Vagina (tissue), 2 donors: Measurements from ENCODE around the gene IRGQ. TPM values are rescaled to one million over a fixed set of nuclear protein-coding genes. Genes with fewer than 3 reads are reported as not detected.
"Not testable (repeated sequence)": the region's sequence is repeated elsewhere in the genome, so short reads cannot be mapped to it uniquely, and the experiment has no call there.

Experiments
- DNase-seq, 2 donors: peaks; one replicate each; pipeline ENCODE4 v3.0.0-alpha.2; 2017; ENCODE audit errors: extremely low spot score in 2 of 2
- H3K27ac ChIP-seq: fragments of 200-600 bp; sonication (generic); one replicate; pipeline ENCODE4 v1.5.1; 2019
- H3K27me3 ChIP-seq: fragments of 200-600 bp; sonication (generic); one replicate; pipeline ENCODE4 v1.5.1; 2019
- H3K36me3 ChIP-seq, 2 donors: fragments of 200-600 bp; sonication (generic); one replicate each; pipeline ENCODE4 v1.5.1; 2017 to 2019
- H3K4me1 ChIP-seq: fragments of 200-600 bp; sonication (generic); one replicate; pipeline ENCODE4 v1.5.1; 2019
- H3K4me3 ChIP-seq, 2 donors: fragments of 200-600 bp; sonication (generic); 1 replicate in 1 of 2; 2 replicates in 1 of 2; pipeline ENCODE4 v1.5.1; 2016 to 2019
- H3K9me3 ChIP-seq: fragments of 200-600 bp; sonication (generic); one replicate; pipeline ENCODE4 v1.5.1; 2019
- POLR2A ChIP-seq, 2 donors: fragments of 450-650 bp; IDR thresholded peaks; one replicate each; pipeline ENCODE4 v1.6.1; 2017; ENCODE audit warnings: antibody characterized with exemption in 2 of 2, mild to moderate bottlenecking in 2 of 2, moderate library complexity in 2 of 2
- POLR2AphosphoS5 ChIP-seq, 2 donors: sonication (generic); formaldehyde crosslinking; IDR thresholded peaks; one replicate each; pipeline ENCODE4 v1.9.0; 2017; ENCODE audit warnings: antibody characterized with exemption in 2 of 2, mild to moderate bottlenecking in 2 of 2, low read depth in 1 of 2; ENCODE audit not compliant: insufficient read depth in 1 of 2
- intact Hi-C: fragments of 100-400 bp; cut with DNase I; formaldehyde crosslinking; loops from one replicate; pipeline ENCODE4 v1.15.1; 2023
- total RNA-seq: library from RNA; depleted of rRNA; stranded (reverse); fragments of >200 nt; gene quantifications from one replicate; pipeline ENCODE4 v1.2.3, GENCODE V29; 2016
- TF ChIP-seq, protein P1 (sequence below), 3 experiments: fragments of 450-650 bp in 2 of 3; fragments of 200-600 bp in 1 of 3; sonication (generic) in 1 of 3; IDR thresholded peaks; one replicate each; pipeline ENCODE4 v1.5.1; 2017 to 2019; ENCODE audit warnings: antibody characterized with exemption in 3 of 3, mild to moderate bottlenecking in 2 of 3, moderate library complexity in 2 of 3

The IRGQ gene
- total RNA-seq, 1 donor from 2014 or later, result 11.0 TPM

DNA sequence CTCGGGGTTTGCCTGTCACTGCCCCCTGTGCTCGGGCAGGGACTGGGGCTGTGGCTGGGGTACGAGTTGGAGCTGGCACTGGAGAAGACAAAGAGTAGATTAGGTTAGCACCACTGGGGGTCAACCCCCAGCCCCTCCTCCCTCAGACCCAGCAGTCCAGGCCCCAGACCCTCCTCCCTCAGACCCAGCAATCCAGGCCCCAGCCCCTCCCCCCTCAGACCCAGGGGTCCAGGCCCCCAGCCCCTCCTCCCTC lies 43.8 kb downstream of the IRGQ start:
- intact Hi-C loops, result no loop called here
- no peak for TF ChIP-seq POLR2AphosphoS5 (IDR thresholded peaks at IDR 0.05; ENCODE audit: insufficient read depth in 1 of 2, low read depth in 1 of 2)
- TF ChIP-seq, protein P1, sequence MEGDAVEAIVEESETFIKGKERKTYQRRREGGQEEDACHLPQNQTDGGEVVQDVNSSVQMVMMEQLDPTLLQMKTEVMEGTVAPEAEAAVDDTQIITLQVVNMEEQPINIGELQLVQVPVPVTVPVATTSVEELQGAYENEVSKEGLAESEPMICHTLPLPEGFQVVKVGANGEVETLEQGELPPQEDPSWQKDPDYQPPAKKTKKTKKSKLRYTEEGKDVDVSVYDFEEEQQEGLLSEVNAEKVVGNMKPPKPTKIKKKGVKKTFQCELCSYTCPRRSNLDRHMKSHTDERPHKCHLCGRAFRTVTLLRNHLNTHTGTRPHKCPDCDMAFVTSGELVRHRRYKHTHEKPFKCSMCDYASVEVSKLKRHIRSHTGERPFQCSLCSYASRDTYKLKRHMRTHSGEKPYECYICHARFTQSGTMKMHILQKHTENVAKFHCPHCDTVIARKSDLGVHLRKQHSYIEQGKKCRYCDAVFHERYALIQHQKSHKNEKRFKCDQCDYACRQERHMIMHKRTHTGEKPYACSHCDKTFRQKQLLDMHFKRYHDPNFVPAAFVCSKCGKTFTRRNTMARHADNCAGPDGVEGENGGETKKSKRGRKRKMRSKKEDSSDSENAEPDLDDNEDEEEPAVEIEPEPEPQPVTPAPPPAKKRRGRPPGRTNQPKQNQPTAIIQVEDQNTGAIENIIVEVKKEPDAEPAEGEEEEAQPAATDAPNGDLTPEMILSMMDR (IDR thresholded peaks at IDR 0.05), result no peak
- TF ChIP-seq POLR2A (IDR thresholded peaks at IDR 0.05), result no peak
- no peak overlapping the region for H3K27ac ChIP-seq
- H3K4me1 ChIP-seq, result no peaks in the 10 kb centered on the region
- H3K4me3 ChIP-seq, result no peak overlapping the region
- H3K27me3 ChIP-seq, result no peaks in the 10 kb centered on the region
- H3K9me3 ChIP-seq, result no peaks in the 10 kb centered on the region
- DNase-seq, result no peak
- peaks cover 0 to 38% of the 10 kb centered on the region in 2 donors for H3K36me3 ChIP-seq

DNA sequence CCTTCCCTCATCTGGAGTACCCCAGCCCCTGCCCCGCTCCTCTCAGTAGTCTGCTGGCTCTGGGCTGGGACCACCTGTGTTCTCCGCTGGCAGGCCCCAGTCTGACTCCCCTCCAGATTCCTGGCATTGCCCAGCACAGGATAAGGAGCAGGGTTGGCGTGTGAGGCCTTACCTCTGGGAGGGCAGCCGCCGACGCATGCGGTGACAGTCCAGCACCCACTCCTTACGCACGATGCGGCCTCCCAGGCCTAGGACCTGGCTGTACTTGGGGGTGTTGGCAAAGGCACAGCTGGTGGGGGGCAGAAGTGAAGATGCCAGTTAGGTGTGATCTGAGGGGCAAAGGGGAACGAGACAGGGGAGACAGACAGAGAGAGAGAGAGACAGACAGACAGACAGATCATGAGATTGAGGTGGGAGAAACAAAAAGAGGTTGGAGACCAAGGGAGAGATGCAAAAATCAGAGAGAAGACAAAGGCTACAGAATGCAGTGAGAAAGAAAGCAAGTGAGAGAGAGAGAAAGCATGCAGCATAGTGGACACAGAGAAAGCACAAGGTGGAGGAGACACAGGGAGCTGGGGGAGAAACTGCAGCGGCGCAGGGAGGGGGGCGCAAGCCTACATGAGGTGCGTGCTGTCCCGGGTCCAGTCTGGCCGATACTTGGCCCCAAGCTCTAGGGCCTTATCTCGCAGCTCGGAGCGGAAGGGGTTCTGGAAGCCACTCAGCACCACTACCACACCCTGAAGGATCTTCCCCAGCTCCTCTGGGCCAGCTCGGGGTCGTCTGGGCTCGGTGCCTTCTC lies 44.3 kb downstream of the IRGQ start:
- intact Hi-C loops, result no loop called here
- Histone ChIP-seq H3K4me1 (no peaks in the 10 kb centered on the region), H3K9me3 (no peaks in the 10 kb centered on the region), H3K4me3 (no peak overlapping the region), H3K27ac (no peak overlapping the region), H3K36me3 (peaks cover 0 to 38% of the 10 kb centered on the region in 2 donors), H3K27me3 (no peaks in the 10 kb centered on the region)
- TF ChIP-seq, protein P1 (IDR thresholded peaks at IDR 0.05), result no peak
- TF ChIP-seq POLR2AphosphoS5 (IDR thresholded peaks at IDR 0.05; ENCODE audit: insufficient read depth in 1 of 2, low read depth in 1 of 2), result no peak
- TF ChIP-seq POLR2A (IDR thresholded peaks at IDR 0.05), result no peak
- no peak for DNase-seq

DNA sequence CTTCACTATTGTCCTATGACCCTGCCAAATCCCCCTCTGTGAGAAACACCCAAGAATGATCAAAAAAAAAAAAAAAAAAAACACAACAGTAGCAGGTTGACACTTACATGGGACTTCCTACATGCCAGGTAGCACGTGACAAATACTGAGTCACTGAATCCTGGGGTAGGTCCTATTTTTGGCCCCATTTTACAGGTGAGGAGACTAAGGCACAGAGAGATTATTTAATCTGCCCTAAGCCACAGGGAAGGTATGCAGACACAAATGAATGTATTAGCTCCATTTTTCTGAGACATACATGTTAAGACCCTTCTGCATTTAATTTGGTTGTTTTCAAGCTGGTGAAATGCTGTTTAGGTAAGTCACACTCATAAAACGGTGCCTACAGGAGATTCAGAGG lies 47.2 kb downstream of the IRGQ start:
- H3K36me3 ChIP-seq, result peaks cover 0 to 48% of the 10 kb centered on the region in 2 donors
- H3K27ac ChIP-seq, result no peak overlapping the region
- intact Hi-C loops, result no loop called here
- no peak for DNase-seq
- no peak overlapping the region for H3K4me3 ChIP-seq
- no peaks in the 10 kb centered on the region for H3K9me3 ChIP-seq
- no peaks in the 10 kb centered on the region for H3K4me1 ChIP-seq
- H3K27me3 ChIP-seq, result no peaks in the 10 kb centered on the region
- TF ChIP-seq POLR2AphosphoS5 (IDR thresholded peaks at IDR 0.05; ENCODE audit: insufficient read depth in 1 of 2, low read depth in 1 of 2), result no peak
- no peak for TF ChIP-seq POLR2A (IDR thresholded peaks at IDR 0.05)
- TF ChIP-seq, protein P1 (IDR thresholded peaks at IDR 0.05), result no peak

DNA sequence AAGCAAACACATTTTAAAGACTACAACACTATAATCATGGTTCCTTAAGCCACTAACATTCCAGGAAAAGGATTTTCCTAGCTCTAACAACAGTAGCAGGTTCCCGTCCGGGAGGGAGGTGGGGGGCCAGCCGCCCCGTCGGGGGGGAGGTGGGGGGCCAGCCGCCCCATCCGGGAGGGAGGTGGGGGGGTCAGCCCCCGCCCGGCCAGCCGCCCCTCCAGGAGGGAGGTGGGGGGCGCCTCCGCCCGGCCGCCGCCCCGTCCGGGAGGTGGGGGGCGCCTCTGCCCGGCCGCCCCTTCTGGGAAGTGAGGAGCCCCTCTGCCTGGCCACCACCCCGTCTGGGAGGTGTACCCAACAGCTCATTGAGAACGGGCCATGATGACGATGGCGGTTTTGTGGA lies 48.0 kb downstream of the IRGQ start:
- H3K9me3 ChIP-seq, intact Hi-C loops, H3K27me3 ChIP-seq, H3K27ac ChIP-seq, H3K4me1 ChIP-seq, H3K4me3 ChIP-seq, DNase-seq: not testable (repeated sequence)
- H3K36me3 ChIP-seq, result peaks cover 0 to 52% of the 10 kb centered on the region in 2 donors

DNA sequence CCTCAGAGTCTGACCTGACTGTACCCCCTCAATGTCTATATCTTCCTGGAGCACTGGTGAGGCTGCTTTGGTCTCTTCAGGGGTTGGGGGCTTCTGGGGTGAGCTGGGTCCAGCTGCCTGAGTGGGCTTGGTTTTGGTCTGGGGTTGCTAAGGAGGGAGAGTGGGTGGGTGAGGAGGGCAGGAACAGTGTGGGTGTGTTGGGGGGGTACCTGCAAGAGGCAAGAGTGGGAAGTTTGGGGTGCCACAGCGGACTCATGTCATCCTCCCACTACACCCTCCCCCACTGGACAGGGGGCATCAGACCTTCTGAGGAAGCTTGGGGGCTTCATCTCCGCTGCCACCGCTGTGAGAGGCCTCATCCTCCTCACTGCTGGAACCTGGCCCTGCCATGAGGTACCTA lies 49.4 kb downstream of the IRGQ start:
- no peak for DNase-seq
- intact Hi-C loops, result no loop called here
- Histone ChIP-seq H3K4me1 (no peaks in the 10 kb centered on the region), H3K9me3 (no peaks in the 10 kb centered on the region), H3K36me3 (peaks cover 0 to 54% of the 10 kb centered on the region in 2 donors), H3K27ac (no peak overlapping the region), H3K27me3 (no peaks in the 10 kb centered on the region), H3K4me3 (no peak overlapping the region)
- no peak for TF ChIP-seq POLR2AphosphoS5 (IDR thresholded peaks at IDR 0.05; ENCODE audit: insufficient read depth in 1 of 2, low read depth in 1 of 2)
- TF ChIP-seq POLR2A (IDR thresholded peaks at IDR 0.05), result no peak
- TF ChIP-seq, protein P1 (IDR thresholded peaks at IDR 0.05), result no peak
